Lung microvascular endothelial cell (primary cell): ENCODE results near the gene CLCN4. TPM values are rescaled to one million over a fixed set of nuclear protein-coding genes. Genes with fewer than 3 reads are reported as not detected.

ENCODE experiments used
- DNase-seq, 2 donors: peaks; one replicate each; pipeline versions ENCODE4 v3.0.0 to v3.0.0-alpha.2; 2010; ENCODE audit warnings: low read depth in 2 of 2
- total RNA-seq: library from RNA; depleted of rRNA; stranded (reverse); fragments of >200 nt; gene quantifications from 2 replicates; pipeline ENCODE4 v1.2.1, GENCODE V29; 2014

CLCN4 gene
- 5.0 and 6.9 TPM in 2 replicates for total RNA-seq

- DNase-seq: peak; percentile 37 to 50
These were observed at the start of gene CLCN4 for GRCh38 chrX:10156199-10157031. TSS of gene CLCN4 (plus strand) at chrX:10156975. CDS start at chrX:10185033, 28,058 bp downstream.

DNA sequence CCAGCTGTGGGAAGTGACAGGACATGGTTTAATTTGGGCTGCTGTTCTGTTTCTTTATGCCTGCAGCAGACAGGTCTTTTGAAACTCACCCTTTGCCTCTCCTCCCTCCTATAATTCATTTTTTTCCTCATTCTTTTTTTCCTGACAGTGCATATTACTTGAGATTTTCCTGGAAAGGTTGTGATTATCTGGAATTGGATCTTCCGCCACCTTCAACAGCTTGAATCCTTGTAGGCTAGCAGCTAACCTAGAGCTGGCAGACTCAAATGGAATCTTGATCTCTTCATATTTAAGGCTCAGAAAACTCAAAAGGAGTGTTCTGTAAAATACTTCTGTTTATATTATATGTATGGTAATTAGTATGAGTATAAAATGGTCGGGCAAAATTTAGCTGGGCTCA is 49.3 kb upstream of the CLCN4 start:
- DNase-seq: no peak

GRCh38 chrX:10108288-10108687 is 48.5 kb upstream of the CLCN4 start:
- no peak for DNase-seq

- DNase-seq: no peak
These were observed 47.1 kb upstream of the CLCN4 start for GRCh38 chrX:10109695-10110094.

DNA sequence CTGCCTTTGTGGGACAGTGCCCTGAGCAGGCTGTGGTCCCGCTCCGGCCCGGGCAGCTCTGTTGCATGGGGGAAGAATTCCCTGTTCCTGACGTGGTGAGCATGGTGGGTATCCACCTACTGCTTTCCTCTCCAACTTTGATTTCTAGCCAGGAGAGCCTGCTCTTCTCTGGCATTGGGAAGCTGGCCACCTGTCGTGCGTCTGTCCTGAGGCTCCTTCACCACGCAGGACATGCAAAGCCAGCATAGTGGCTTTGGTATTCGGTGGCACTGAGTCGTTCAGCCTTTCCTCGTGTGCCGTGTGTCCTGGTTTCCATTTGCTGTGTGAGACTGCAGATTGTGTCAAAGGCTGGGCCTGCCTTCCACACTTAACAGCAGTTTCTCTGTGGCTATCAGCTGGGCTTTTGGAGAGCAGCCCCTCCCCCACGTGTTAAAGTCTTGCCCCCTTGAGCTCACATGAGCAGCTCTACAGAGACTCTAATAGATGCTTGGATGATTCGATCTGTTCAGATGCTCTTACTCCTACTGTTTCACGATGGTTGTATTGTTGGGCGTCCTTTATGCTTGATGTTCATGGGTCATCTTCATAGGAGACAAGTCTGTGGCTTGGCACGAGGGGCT is 46.3 kb upstream of the CLCN4 start:
- no peak for DNase-seq

- DNase-seq: no peak
These were observed 45.8 kb upstream of the CLCN4 start for GRCh38 chrX:10110984-10111363.

- DNase-seq: peak; percentile 83 to 86
These were observed 45.2 kb upstream of the CLCN4 start for GRCh38 chrX:10111364-10112148.

DNA sequence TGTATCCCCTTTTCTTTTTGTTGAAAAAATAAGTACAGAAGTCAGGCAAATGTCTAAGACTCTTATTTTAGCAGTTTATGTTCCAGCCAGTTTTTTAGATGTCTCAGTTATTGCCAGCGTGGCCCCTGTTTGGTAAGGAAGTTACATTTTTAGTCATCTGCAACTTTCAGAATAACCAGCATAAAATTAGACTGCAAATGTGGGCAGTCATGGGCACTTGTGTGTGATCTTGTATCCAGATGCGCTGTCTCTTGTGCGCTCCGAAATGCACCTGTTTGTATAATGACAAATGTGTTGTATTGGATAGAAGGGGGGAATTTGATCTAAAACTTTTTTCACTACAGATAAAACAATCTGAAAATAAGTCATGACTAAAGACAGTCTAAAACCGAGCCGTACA is 44.3 kb upstream of the CLCN4 start:
- no peak for DNase-seq

DNA sequence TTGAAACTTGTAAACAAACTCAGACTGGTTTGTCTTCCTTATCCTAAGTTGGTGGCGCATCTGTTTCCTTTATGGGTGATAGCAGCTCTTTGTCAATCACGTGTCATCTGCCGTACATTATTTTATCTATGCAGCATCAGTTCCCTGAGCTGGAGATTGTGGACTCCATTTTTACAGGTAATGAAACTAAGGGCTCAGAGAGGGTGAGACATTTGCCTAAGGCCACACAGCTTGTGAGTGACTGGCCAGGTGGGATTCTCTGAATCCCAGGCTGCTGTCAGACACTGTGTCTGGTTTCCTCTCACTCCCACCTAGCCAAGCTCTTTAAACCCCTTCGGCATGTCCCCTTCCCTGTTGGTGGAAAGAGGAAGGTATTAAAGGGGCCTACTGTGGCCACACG is 41.7 kb upstream of the CLCN4 start:
- DNase-seq: no peak

DNA sequence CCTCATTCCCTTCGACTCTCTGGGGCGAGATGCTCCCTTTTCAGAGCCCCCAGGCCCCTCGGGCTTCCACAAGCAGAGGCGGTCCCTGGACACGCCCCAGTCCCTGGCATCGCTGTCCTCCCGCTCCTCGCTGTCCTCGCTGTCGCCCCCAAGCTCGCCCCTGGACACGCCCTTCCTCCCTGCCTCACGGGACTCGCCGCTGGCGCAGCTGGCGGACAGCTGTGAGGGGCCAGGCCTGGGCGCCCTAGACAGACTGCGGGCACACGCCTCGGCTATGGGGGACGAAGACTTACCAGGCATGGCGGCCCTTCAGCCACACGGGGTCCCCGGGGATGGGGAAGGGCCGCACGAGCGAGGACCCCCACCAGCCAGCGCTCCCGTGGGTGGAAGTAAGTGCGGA is 39.5 kb upstream of the CLCN4 start:
- no peak for DNase-seq

DNA sequence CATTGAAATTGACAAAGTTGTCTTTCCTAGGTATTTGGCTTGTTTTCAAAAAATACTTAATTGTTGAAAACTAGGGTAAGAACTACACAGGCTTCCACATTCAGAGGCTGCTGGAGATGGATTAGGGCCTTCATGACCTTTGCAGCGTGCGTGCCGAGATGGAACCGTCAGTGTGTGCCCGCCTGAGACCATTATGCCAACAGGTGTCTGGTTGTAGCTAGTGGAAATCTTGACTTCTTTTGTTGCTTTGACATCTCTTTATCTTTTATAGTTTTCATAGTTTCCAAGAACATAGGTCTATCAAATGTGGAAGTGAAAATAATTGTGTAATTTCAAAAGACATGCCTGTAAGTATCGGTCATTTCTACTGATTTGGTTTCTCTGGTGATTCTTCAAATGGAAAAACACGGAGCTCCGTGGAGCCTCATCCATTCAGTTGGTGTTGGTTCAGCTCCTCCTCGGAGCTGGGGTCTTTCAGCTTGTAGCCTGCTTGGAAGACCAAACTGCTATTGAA is 38.9 kb upstream of the CLCN4 start:
- no peak for DNase-seq

DNA sequence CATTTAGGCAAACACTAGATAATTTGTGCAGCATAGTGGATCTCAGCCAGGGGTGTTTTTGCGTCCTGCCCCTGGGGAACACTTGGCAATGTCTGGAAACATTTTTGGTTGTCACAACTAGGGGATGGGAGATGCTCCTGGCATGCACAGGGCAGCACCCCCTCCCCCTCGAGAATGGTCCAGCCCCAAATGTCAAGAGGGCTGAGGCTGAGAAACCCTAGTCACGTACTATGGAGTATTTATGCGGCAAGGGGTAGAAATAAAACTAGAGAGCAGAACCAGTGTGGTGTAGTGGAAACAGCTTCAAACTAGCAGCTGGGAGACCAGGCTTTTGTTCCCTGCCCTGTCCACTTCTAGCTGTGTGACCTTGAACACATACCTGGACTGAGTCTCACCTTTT is 38.2 kb upstream of the CLCN4 start:
- no peak for DNase-seq

- peak; percentile 89 to 93 for DNase-seq
These were observed 37.3 kb upstream of the CLCN4 start for GRCh38 chrX:10119399-10119990.

DNA sequence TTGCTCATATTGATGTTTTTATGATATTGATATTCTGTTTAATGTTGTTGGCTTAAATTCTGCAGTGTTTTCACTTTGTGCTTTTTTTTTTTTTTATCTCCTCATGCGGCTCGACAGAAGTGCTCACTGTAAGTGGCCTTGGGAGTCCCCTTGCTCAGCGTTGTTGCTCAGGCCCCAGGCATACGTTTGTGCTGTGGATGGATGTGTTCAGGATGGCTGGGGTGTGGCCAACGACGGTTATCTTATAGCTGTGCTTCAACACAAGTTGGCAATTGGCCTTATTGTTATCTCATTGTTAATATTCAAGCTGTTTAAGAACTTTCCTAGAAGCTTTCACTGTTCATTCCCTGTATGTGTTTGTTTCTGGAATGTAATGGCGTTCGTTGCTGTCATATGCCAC is 36.4 kb upstream of the CLCN4 start:
- DNase-seq: no peak

- DNase-seq: peak in 1 of 2 donors; percentile 45
These were observed 35.9 kb upstream of the CLCN4 start for GRCh38 chrX:10120828-10121227.

- DNase-seq: peak in 1 of 2 donors; percentile 34
These were observed 35.0 kb upstream of the CLCN4 start for GRCh38 chrX:10121787-10122186.

GRCh38 chrX:10124506-10125247 is 32.1 kb upstream of the CLCN4 start:
- no peak for DNase-seq

DNA sequence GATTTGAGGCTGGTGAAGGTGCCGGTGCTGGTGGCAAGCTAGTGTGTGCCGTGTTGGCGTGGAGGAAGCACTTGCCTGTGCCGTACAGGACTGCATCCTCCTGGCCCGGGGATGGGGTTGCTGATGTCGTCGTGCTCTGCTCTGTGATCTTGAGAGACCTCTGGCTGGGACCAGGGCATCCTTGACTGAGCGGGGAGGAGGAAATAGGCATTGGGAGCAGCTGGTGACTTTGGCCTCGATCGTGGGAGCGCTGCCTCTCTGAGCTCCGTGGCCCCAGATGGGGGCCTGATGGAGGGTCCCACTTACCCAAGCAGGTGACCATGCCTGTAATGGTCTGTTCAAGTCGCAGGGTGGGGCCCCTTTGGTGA is 31.5 kb upstream of the CLCN4 start:
- no peak for DNase-seq

DNA sequence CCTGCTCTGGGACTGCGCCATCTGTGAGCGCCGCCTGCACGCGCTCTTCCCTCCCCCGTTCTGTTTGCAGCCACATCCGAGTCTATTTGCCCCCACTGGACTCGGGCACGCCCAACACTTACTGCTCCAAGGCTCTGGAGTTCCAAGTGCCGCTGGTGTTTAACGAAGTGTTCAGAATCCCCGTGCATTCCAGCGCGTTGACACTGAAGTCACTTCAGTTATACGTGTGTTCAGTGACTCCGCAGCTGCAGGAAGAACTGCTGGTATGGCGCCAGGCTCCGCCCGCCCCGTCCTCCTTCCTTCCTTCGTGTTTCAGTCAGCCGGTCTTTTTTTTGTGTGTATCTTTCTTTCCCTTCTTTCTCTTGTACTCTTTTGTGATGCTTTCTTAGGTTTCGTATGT is 30.7 kb upstream of the CLCN4 start:
- peak; percentile 14 to 60 for DNase-seq

- DNase-seq: no peak
These were observed 29.9 kb upstream of the CLCN4 start for GRCh38 chrX:10126834-10127233.

DNA sequence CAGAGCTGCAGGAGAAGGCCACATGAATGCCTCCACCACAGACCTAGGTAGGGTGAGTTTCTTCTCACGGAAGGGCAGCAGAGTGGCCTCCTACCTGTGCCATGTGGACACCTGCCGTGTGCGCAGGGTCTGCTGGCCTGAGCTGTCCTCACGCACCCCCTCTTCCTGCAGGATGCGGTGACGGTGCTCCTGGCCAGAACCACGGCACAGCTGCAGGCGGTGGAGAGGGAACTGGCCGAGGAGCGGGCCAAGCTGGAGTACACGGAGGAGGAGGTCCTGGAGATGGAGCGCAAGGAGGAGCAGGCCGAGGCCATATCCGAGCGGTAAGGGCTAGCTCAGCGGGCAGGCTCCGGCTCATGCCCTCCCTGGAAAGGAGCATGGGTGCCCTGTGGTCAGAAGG is 28.4 kb upstream of the CLCN4 start:
- DNase-seq: no peak
